CD4-positive, alpha-beta T cell treated with Interleukin-15 for 4 hours (primary cell): ENCODE results near the gene SORL1.

Experiments used
- DNase-seq: peaks from one replicate; pipeline ENCODE4 v3.0.0-alpha.2; 2020; ENCODE audit warnings: low spot score

Gene SORL1

DNA sequence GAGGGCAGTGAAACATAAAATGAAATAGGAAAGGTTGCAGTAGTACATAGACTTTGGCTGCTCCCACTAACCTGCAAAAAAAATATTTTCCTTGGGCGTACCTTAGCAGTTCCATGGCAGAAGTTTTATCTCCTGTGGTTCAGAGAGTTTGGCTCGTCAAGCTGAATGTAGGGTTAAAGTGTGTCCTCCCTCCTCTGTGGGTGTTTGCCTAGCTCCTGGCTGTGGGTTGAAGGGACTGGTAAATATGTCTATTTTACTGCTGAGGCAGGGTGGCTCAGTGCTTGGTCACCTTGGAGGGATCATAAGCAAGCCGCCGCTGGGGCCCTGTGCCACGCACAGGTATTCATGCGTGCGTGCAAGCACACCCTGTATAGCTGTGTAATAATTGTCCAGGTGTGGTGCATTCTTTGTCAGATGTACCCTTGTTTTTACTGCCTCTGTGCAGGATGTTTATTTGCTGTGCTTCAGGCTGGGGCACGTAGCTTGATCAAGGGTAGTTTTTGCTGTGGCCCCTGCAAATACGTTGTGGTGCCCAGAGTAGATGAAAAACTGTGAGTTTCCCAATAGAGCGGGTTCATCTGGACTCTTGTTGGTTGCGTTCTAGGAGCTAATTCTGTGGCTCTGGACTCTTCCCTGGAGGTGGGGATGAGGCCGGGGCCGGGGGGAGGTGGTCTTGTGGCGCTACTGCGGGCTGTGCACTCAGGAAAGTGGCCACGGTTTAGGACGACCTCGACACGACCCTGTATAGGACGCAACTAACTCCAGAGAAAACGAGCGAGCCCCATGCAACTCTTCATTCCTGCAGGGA lies 732 bp upstream of the SORL1 start:
- peak; percentile 41 for DNase-seq

- peak; percentile 87 for DNase-seq
Measured at GRCh38 chr11:121452609-121453150, 566 bp downstream of the SORL1 start, which contains the start of gene SORL1-AS1. TSS of gene SORL1-AS1 (minus strand) at chr11:121452967.

DNA sequence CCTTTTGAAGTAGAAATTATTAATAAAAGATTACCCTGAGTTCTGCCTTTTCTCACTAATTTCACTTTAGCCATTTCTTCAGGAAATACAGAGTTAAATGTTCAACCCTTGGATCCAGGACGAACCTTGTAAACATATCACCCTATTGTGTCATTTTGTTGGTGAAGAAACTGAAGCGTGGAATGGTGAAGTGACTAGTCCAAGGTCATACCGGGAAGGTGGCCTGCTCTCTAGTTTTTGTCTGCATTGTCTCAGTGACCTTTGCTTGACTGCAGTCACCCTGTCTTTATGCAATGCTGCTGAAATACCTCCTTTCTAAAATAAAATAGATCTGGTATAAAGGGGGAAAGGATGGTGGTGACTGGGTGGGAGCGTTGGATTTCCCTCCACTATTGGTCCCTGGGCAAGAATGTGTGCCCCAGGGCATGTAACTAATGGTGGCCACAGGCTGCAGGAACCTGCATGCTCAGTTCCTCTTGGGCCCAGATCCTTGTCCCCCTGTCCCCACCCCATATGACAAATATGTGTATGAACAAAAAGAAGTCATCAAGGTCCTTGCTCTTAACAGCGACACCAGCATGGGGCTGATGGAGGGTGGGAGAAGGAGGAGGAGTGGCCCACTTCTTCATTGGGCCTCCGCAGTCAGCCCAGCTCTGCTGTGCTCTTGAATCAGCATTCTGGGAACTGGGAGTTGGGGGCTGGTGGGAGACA lies 1.6 kb downstream of the SORL1 start:
- DNase-seq: no peak

- DNase-seq: no peak
Measured at GRCh38 chr11:121455115-121455514, 3.0 kb downstream of the SORL1 start.

- DNase-seq: no peak
Measured at GRCh38 chr11:121456151-121456550, 4.0 kb downstream of the SORL1 start.

DNA sequence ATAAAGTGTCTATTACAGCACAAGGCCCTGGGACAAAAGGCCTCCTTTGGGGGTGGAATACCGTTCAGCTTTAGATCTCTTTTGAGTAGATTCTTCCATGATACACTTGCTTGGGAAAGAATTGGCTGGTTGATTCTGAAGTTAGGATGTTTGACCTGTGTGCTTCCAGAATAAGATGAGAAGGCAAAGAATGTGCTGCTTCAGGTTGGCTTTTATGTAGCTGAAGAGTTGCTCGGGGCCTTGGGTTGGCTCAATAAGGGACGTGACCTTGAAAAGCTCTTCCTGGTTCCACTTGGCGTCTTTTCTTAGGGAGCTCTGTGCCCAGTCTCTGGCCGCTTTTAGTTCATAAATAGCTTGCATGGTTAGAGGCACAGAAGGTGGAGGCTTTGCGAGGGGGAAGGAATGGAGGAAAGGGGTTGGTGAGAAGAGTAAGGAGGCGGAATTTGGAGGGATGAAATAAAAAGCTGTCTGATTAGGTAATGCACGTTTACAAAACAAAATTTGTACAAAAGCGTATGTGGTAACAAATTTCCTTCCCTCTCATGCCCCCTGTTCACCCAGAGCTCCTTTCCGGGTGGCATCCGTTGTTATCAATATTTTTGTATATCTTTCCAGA lies 4.8 kb downstream of the SORL1 start:
- DNase-seq: no peak

DNA sequence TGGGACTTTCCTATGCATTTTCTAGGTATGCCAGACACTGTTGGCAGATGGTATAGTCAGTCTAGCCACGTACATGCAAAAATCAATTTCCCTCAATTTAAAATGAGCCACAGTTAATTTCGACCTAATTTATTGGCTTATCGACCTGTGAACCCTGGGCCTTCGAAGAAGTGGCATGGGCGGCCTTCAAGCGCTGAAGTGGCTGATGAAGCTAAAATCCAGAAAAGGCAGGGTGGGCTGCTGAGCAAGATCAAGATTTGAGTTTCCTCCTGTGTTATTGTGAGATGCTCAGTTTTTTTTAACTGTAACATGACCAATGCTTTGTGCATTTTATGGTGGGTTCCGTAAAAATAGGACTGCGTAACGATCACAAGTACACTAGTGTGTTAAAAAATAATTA lies 6.4 kb downstream of the SORL1 start:
- DNase-seq: no peak

DNA sequence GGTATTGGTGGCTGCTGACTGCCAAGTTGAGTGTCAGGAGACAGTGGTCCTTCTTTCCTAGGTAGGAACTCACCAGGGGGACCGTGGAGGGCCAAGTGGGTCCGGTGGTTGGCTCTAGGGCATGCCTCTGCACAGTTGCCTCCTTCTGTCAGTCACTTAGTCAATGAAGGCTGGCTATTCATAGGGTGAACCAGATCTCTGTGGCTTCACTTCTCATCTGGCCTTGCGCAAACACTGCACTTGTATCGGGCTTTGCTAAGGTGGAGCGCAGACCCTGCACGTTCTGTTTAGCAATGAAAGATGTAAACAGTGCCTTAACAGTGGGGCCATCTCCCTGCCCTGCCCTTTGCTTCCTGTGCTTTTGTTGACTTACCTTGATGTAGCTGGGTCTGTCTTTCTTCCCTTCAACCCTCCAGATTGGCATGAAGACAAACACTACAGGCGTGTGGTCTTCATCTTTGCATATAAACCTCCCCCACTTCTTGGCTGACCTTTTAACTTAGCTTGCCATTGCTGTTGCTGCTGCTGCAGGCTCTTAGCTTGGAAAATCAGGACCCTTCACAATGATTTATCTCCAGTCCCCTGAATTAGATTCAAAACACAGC lies 7.4 kb downstream of the SORL1 start:
- DNase-seq: peak; percentile 62

DNA sequence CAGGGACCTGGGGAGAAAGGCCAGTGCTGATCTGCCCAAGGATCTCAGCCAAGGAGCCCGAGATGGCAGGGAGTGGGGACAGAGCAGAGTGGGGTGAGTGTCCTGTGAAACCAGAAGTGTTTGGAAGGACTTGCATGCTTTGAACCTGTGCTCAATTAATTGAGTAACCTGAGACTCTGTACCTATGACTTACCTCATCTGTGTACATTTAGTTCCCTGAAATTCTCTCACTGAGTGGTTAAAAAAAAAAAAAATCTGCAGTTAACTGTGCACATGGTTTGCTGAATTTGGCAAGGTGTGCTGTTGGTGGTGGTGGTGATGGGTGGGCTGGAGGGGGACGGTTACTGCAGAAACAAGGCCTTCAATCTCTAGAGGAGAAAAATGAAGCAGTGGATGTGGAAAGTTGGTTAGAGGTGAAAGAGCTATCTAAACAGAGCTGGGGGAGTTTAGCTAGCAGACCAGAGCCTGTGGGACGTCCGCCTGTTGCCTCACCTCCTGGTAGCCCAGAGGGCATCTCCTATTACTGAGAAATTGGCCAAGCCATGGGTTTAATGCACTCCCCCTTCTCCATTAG lies 8.9 kb downstream of the SORL1 start:
- no peak for DNase-seq

GRCh38 chr11:121461843-121462242 lies 9.7 kb downstream of the SORL1 start:
- DNase-seq: no peak

GRCh38 chr11:121463689-121464335 lies 11.7 kb downstream of the SORL1 start:
- DNase-seq: no peak

GRCh38 chr11:121464352-121464946 lies 12.3 kb downstream of the SORL1 start:
- DNase-seq: peak; percentile 89

DNA sequence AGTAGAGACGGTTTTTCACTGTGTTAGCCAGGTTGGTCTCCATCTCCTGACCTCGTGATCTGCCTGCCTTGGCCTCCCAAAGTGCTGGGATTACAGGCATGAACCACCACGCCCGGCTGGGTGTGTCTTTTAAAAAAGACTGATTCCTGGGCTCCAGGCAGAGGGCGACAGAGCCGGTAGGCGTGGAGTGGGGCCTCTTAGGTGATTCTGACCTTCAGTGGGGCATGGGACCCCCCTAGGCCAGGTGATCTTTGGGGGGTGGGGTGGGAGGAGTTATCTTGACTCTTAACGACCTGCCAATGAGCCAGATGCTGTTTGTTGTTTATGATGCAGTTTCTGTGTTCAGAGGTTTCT lies 13.6 kb downstream of the SORL1 start:
- DNase-seq: no peak

GRCh38 chr11:121466063-121466794 lies 14.1 kb downstream of the SORL1 start:
- peak; percentile 75 for DNase-seq

DNA sequence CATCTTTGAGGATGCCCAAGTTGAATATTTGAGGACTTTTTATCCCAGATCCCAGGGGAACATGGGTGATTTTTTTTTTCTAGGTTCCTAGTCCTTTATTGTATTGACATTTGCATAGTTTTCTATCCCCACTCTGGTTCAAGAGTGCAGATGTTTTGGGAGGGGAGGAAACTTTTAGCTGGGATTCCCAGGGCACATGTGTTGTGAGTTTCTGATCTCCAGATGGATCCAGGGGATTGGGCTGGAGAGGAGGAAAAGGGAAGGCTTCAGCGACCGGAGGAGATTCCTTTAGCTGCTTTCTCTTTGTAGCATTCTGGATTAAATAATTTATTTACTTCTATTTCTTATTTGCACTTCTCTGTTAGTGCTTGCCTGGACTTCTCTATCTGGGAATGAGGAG lies 15.4 kb downstream of the SORL1 start:
- DNase-seq: no peak

- DNase-seq: peak; percentile 79
Measured at GRCh38 chr11:121467965-121468364, 15.9 kb downstream of the SORL1 start.

GRCh38 chr11:121469910-121470309 lies 17.8 kb downstream of the SORL1 start:
- no peak for DNase-seq

GRCh38 chr11:121471167-121471566 lies 19.1 kb downstream of the SORL1 start:
- DNase-seq: no peak

DNA sequence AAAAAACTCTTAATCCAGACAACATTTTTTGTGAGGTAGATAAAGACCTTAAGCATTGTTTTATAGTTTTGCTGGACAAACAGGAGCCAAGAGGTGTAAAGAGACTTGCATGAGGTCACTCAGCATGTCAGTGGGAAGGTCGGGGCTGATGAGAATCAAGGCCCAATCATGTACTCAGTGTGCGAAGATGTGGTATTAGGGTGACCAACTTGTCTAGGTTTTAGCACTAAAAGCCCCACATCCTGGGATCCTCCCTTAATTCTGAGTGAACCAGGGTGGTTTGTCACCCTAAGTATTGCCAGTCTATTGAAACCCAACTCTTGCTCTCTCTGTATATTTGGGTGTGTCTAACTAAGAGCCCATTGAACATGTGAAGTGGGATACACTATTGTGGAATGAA lies 20.2 kb downstream of the SORL1 start:
- DNase-seq: peak; percentile 57

GRCh38 chr11:121473064-121473777 lies 21.1 kb downstream of the SORL1 start:
- DNase-seq: no peak
